AG04450 (cell line): ENCODE data around the gene CARNS1. TPM values are rescaled to one million over a fixed set of nuclear protein-coding genes. Genes with fewer than 3 reads are reported as not detected.

Experiments used
- CTCF ChIA-PET: fragments of 300-600, 350-600 bp; formaldehyde crosslinking; extraction: SDS; loops from one replicate; lab custom pipeline; 2022; ENCODE audit warnings: antibody characterized with exemption, inconsistent platforms; lab: Charles Lee
- POLR2A ChIA-PET: fragments of 350-600 bp; formaldehyde crosslinking; extraction: SDS; loops from one replicate; lab custom pipeline; 2021; ENCODE audit warnings: antibody characterized with exemption, inconsistent platforms; lab: Yijun Ruan, JAX
- DNase-seq: peaks from one replicate; pipeline ENCODE4 v3.0.0-alpha.2; 2011; ENCODE audit warnings: low read depth, low spot score
- H3K27ac ChIP-seq: one replicate; pipeline ENCODE4 v1.5.1; 2012; ENCODE audit warnings: low read depth, low read length, control low read depth
- H3K27me3 ChIP-seq: one replicate; pipeline ENCODE4 v1.6.0; 2012; ENCODE audit warnings: low read length; ENCODE audit not compliant: control insufficient read depth, insufficient read depth
- H3K4me3 ChIP-seq: 2 replicates; pipeline ENCODE4 v1.5.1; 2011; ENCODE audit warnings: mild to moderate bottlenecking, low read depth, low read length, control low read depth
- H3K9me3 ChIP-seq: 2 replicates; pipeline ENCODE4 v1.5.1; 2012; ENCODE audit warnings: low read length; ENCODE audit not compliant: control insufficient read depth, insufficient read depth
- CTCF ChIP-seq: IDR thresholded peaks from 2 replicates; pipeline ENCODE4 v1.5.1; 2011; ENCODE audit warnings: low read depth, low read length, control low read depth, inconsistent platforms
- polyA plus RNA-seq: library from polyadenylated mRNA; depleted of rRNA; stranded (reverse); fragments of >200 nt; gene quantifications from 2 replicates; pipeline ENCODE4 v1.2.3, GENCODE V29; 2011

CARNS1 gene
- polyA plus RNA-seq, 1 experiment, result 0.09 TPM

- POLR2A ChIA-PET, result no interaction called here
- H3K27me3 ChIP-seq, result peaks cover 39% of the 10 kb centered on the region
- TF ChIP-seq CTCF, result no peak
- H3K4me3 ChIP-seq, result no peak overlapping the region
- H3K27ac ChIP-seq, result no peak overlapping the region
- CTCF ChIA-PET, result no interaction called here
- H3K9me3 ChIP-seq, result no peaks in the 10 kb centered on the region; the same call in 1 of the 2 replicates
- DNase-seq, result no peak
Observed at GRCh38 chr11:67409781-67410368, 5.6 kb upstream of the CARNS1 start.

GRCh38 chr11:67410369-67410831 lies 5.1 kb upstream of the CARNS1 start:
- H3K27ac ChIP-seq, result no peak overlapping the region
- ChIA-PET POLR2A (no interaction called here), CTCF (interaction anchor here (1.2 kb wide), 1 partner anchor 8 kb away, joined by 4 read pairs; no protein-coding TSS in a partner anchor)
- no peaks in the 10 kb centered on the region; the same call in 1 of the 2 replicates for H3K9me3 ChIP-seq
- no peak overlapping the region for H3K4me3 ChIP-seq
- no peak for TF ChIP-seq CTCF
- DNase-seq, result no peak
- H3K27me3 ChIP-seq, result peaks cover 43% of the 10 kb centered on the region

GRCh38 chr11:67410984-67411784 lies 4.3 kb upstream of the CARNS1 start:
- no peak overlapping the region for H3K4me3 ChIP-seq
- ChIA-PET POLR2A (interaction anchor here (0.6 to 1.0 kb wide), 2 partner anchors 9 to 17 kb away, joined by 4 to 8 read pairs; partner anchors contain the start of gene PPP1CA), CTCF (interaction anchor here (1.2 kb wide), 1 partner anchor 9 kb away, joined by 4 read pairs; no protein-coding TSS in a partner anchor)
- no peak overlapping the region for H3K27ac ChIP-seq
- TF ChIP-seq CTCF, result no peak
- H3K27me3 ChIP-seq, result peaks cover 43% of the 10 kb centered on the region
- H3K9me3 ChIP-seq, result no peaks in the 10 kb centered on the region
- no peak for DNase-seq

GRCh38 chr11:67411785-67412152 lies 3.7 kb upstream of the CARNS1 start:
- H3K27me3 ChIP-seq, result peaks cover 46% of the 10 kb centered on the region
- H3K27ac ChIP-seq, result no peak overlapping the region
- no peak for DNase-seq
- ChIA-PET POLR2A (interaction anchor here (0.6 to 1.0 kb wide), 2 partner anchors 10 to 18 kb away, joined by 4 to 8 read pairs; partner anchors contain the start of gene PPP1CA), CTCF (interaction anchor here (3.7 kb wide), 1 partner anchor 10 kb away, joined by 22 read pairs; the partner anchor contains the start of gene PPP1CA)
- H3K9me3 ChIP-seq, result no peaks in the 10 kb centered on the region
- H3K4me3 ChIP-seq, result no peak overlapping the region
- TF ChIP-seq CTCF, result no peak
